Erythroblast (primary cell): ENCODE data around the gene PARK7.

Experiments
- DNase-seq, 2 experiments: peaks; one replicate each; lab custom pipeline; 2025; lab: John Stamatoyannopoulos, UW
- GATA1 ChIP-seq: IDR thresholded peaks from 2 replicates; pipeline ENCODE4 v1.6.1; 2011; ENCODE audit warnings: low read depth, mild to moderate bottlenecking, control low read depth, low read length, moderate library complexity
- POLR2A ChIP-seq: IDR thresholded peaks from 2 replicates; pipeline ENCODE4 v1.6.1; 2011; ENCODE audit warnings: mild to moderate bottlenecking, low read length

The PARK7 gene

GRCh38 chr1:8003438-8004112 lies 42.1 kb downstream of the PARK7 start:
- TF ChIP-seq GATA1 (no peak), POLR2A (no peak)
- DNase-seq = no peak

- DNase-seq = no peak
- TF ChIP-seq GATA1 (no peak), POLR2A (no peak)
These were observed 42.7 kb downstream of the PARK7 start for GRCh38 chr1:8004113-8004802.

GRCh38 chr1:8004803-8005573 lies 43.5 kb downstream of the PARK7 start:
- peak; percentile 75 to 86 for DNase-seq

GRCh38 chr1:8006037-8006963 lies 44.8 kb downstream of the PARK7 start:
- TF ChIP-seq GATA1 = no peak
- TF ChIP-seq POLR2A = no peak

More at GRCh38 chr1:8004803-8005573, 43.5 kb downstream of the PARK7 start:
- TF ChIP-seq POLR2A (peak; percentile 74), GATA1 (no peak)

GRCh38 chr1:8009043-8010002 lies 47.8 kb downstream of the PARK7 start:
- TF ChIP-seq GATA1 = no peak
- no peak for TF ChIP-seq POLR2A
- DNase-seq = no peak

More at GRCh38 chr1:8006037-8006963, 44.8 kb downstream of the PARK7 start:
- DNase-seq = no peak

GRCh38 chr1:8010080-8010664 lies 48.7 kb downstream of the PARK7 start:
- DNase-seq = no peak
- TF ChIP-seq POLR2A = no peak
- TF ChIP-seq GATA1 = no peak

GRCh38 chr1:8011016-8011415 lies 49.5 kb downstream of the PARK7 start:
- no peak for DNase-seq
- TF ChIP-seq POLR2A (no peak), GATA1 (no peak)

- no peak for TF ChIP-seq POLR2A
- TF ChIP-seq GATA1 = no peak
- DNase-seq = no peak
These were observed 50.7 kb downstream of the PARK7 start for GRCh38 chr1:8011923-8012858.

- DNase-seq = no peak
- TF ChIP-seq POLR2A (no peak), GATA1 (no peak)
These were observed 51.4 kb downstream of the PARK7 start for GRCh38 chr1:8012955-8013354.

GRCh38 chr1:8013399-8013798 lies 51.9 kb downstream of the PARK7 start:
- no peak for DNase-seq
- TF ChIP-seq GATA1 (no peak), POLR2A (no peak)

GRCh38 chr1:8013800-8014199 lies 52.3 kb downstream of the PARK7 start:
- TF ChIP-seq GATA1 (no peak), POLR2A (no peak)
- DNase-seq = no peak

- TF ChIP-seq POLR2A (no peak), GATA1 (no peak)
- no peak for DNase-seq
These were observed 53.0 kb downstream of the PARK7 start for GRCh38 chr1:8014381-8014988.
